GM19023 (cell line): Measurements from ENCODE around the gene IDH3G.

ENCODE experiments used
- ATAC-seq: cut with Tn5 transposase; IDR thresholded peaks from one replicate; pipeline ENCODE4 v1.9.1; 2021; ENCODE audit warnings: mild to moderate bottlenecking, moderate library complexity; ENCODE audit not compliant: unreplicated experiment

IDH3G gene

GRCh38 chrX:153791104-153791852 is 2.9 kb downstream of the IDH3G start:
- no peak for ATAC-seq

DNA sequence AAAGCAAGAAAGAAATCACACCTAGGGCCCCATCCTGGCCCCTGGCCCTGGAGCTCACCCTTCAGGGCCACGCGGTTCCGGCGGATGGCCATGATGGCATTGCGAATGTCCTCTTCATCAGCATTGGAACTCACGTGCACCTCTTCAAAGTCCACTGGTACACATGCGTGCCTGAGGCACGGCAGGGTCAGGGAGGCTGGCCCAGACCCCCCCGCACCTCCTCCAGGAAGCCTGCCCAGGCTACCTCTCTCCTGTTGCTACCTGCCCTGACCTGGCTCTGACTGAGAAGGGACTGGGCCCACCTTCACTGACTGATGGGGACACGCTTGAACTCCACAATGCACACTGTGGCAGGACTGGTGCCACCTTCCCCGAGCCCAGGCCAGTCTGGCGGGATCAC is 4.5 kb downstream of the IDH3G start:
- no peak for ATAC-seq

DNA sequence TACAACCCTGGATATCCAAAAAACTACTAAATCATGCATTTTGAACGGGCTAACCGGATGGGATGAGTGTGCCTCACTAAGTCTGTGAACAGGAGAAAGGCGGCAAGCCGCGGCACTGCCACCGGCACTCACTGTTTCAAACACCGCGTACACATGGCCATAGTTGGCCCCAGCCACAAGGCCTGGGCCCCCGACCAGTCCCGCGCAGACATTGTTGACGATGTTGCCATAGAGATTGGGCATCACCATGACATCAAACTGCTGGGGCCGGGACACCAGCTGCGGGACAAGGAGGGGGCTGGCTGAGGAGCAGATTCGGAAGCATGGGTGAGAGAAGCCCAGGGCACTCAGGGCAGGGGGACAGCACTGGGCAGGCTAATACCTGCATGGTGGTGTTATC is 7.5 kb downstream of the IDH3G start:
- no peak for ATAC-seq

GRCh38 chrX:153784325-153784967 is 9.7 kb downstream of the IDH3G start:
- ATAC-seq, result no peak

DNA sequence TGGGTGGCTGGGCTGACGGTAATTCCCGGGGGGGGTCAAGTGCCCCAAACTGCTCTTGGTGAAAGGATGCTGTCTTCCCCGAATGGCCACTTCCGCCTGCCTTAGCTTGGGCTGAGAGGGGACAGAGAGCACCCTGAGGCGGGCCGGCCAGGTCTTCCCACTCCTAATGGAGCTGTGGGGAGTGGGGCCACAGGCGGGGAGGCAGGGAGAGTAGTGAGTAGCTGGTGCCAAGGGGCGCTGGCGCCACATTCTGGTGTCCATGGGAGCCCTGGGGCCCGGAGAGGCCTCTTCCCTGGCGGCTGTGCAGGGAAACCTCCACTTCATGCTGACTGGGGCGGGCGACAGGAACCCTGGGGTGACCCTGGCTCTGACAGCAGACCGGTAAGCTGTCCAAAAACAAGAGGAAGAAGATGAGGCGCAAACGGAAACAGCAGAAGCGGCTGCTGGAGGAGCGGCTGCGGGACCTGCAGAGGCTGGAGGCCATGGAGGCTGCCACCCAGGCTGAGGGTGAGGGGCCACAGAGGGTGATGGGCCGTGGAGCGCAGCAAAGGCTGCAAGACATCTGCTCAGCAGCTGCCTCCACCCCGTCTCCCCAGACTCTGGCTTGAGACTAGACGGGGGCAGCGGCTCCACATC is 10.7 kb downstream of the IDH3G start:
- no peak for ATAC-seq

GRCh38 chrX:153782871-153783270 is 11.3 kb downstream of the IDH3G start:
- ATAC-seq, result no peak

- no peak for ATAC-seq
Measured at GRCh38 chrX:153782313-153782712, 11.9 kb downstream of the IDH3G start.

DNA sequence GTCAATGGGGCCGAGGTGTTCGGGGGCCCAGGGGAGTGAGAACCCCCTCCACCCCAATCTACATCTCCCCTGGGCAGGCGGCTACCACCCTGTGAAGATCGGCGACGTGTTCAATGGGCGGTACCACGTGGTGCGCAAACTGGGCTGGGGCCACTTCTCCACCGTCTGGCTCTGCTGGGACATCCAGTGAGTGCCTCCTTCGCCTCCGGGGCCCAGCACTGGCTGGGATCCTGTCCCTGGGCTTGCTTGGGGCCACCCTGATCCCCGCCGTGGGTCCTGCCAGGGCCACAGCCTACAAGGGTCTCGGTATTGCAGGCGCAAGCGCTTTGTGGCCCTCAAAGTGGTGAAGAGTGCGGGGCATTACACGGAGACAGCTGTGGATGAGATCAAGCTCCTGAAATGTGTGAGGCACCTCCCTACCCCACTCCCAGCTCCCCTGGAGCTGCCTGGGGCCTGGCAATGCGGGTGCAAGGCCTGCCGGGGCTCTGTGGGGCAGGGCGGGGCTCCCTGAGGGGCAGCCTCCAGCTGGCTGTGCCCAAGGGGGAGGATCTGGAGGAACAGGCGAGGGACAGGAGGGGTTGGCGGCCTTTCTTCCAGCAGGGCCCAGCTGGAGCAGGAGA is 12.6 kb downstream of the IDH3G start:
- no peak for ATAC-seq

- ATAC-seq, result no peak
Measured at GRCh38 chrX:153780678-153781427, 13.3 kb downstream of the IDH3G start, which contains the start of gene SRPK3. SRPK3 (plus strand) TSS chrX:153781041; CDS start chrX:153781087, 46 bp downstream.

DNA sequence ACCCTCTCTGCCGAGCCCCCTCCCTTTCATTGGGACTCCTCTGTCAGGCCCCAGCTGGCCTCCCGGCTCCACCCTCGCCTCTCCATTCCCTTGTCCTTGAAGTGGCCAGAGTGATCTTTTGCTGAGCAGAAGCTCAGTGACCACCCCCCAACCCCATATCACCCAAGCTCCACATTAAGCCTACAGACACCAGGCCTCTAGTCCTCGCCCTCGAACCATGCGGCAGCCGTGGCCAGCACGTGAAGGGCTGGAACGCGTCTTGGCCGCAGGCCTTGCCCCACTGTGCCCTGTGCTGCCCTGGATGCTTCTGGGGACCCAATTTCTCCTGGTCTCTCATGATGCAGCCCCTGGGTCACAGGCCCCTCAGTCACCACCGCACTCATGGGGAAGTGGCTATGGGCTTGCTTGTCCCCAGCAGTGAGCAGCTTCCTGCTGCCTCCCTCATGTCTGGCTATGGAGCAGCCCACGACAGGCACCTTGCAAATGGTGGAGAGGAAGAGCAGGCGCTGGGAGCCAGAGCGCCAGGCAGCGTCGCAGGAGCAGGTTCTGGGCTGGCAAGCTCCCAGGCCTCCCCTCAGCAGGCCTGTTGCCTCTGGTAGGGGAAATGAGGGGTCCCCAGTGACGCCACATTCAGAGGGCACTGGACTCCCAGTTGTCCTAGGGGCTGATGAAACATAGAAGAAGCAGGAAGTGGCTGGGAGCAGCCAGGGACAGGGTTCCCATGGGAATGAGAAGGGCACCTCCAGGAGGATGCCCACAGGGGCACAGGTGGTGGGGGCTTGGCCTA is 14.1 kb downstream of the IDH3G start:
- no peak for ATAC-seq

DNA sequence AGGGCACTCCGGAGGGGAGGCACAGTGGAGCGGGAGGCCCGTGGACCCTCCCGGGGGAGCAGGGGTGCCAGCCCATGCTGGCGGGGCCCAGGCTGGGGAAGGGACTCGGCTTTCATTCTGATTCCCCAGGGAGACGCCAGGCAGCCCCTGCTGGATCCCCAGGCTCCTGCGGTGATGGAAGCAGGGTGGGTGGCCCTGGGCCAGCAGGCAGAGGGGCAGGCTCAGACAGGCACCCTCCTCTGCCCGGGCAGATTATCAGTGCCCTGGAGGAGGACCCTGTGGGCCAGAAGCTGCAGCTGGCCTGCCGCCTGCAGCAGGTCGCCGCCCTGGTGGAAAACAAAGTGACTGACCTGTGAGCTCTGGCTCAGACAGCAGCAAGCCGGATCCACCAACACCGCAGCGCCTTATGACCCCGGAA is 15.5 kb downstream of the IDH3G start:
- no peak for ATAC-seq

- no peak for ATAC-seq
Measured at GRCh38 chrX:153778181-153778580, 16.0 kb downstream of the IDH3G start.

GRCh38 chrX:153777261-153778090 is 16.7 kb downstream of the IDH3G start:
- ATAC-seq, result no peak

DNA sequence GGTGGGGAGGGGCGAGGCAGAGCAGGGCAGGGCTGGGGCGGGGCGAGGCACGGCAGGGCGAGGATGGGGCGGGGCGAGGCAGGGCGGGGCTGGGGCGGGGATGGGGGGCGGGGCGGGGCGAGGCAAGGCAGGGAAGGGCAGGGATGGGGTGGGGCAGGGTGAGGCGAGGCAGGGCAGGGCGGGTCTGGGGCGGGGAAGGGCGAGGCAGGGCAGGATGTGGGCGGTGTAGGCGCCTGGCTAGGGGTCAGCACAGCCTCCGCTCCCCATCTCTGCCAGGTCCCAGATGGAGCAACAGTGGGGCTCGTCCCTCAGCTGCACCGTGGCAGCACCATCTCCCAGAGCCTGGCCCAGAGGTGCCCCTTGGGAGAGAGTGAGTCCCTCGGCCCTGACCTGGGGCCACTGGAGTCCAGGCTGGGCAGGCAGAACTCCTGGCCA is 17.5 kb downstream of the IDH3G start:
- no peak for ATAC-seq

DNA sequence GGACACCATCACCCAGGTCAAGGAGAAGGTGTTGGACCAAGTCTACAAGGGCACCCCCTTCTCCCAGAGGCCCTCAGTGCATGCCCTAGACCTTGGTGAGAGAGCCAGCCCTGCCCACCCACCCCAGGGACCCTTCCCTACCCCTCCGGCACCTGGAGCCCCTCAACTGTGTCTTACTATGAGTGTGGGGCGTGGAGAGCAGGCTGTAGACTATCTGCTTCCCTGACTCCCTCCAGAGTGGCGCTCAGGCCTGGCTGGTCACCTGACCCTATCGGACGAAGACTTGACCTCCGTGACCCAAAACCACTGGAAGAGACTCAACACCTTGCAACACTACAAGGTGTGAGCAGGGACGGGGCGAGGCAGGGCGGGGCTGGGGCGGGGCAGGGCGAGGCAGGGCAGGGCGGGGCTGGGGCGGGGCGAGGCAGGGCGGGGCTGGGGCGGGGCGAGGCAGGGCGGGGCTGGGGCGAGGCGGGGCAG is 18.0 kb downstream of the IDH3G start:
- ATAC-seq, result no peak

- no peak for ATAC-seq
Measured at GRCh38 chrX:153775293-153776119, 18.7 kb downstream of the IDH3G start.

GRCh38 chrX:153774576-153775292 is 19.4 kb downstream of the IDH3G start:
- no peak for ATAC-seq
